ENCODE measurements around the gene PCYT1B. TPM values are rescaled to one million over a fixed set of nuclear protein-coding genes. Genes with fewer than 3 reads are reported as not detected.

PCYT1B gene
- total RNA-seq, 1 experiment from 2014 or later, result 20.7 TPM

DNA sequence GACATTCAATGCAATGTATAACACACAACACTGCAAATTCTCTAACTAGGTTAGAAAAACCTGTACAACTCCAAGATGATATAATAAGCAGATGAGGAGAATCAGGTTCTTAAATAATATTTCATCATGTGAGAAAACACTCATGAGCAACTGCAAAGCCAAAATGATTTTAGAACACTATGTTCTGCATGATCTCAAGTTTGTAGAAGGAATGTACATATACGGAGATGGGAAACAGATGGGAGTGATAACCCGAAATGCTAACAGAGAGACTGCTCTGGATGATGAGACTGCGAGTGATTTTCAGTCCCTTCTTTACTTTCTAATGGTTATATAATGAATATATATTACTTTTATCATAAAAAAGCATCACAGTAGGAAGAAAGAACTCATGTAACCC, 80.9 kb downstream of the PCYT1B start:
- ChIA-PET CTCF (no interaction called here), POLR2A (no interaction called here)
- Mint-ChIP-seq H3K4me1 (no peaks in the 10 kb centered on the region), H3K27me3 (ENCODE audit: low read depth) (no peaks in the 10 kb centered on the region), H3K9me3 (no peaks in the 10 kb centered on the region), H3K36me3 (peaks cover 11% of the 10 kb centered on the region), H3K4me3 (no peak overlapping the region), H3K27ac (no peak overlapping the region)
- DNase-seq (ENCODE audit: low spot score), result no peak
- no peak for ATAC-seq
- no peak for TF ChIP-seq HMGA2 (CRISPR knock-in tag; IDR thresholded peaks at IDR 0.05)
- TF ChIP-seq, protein P1, sequence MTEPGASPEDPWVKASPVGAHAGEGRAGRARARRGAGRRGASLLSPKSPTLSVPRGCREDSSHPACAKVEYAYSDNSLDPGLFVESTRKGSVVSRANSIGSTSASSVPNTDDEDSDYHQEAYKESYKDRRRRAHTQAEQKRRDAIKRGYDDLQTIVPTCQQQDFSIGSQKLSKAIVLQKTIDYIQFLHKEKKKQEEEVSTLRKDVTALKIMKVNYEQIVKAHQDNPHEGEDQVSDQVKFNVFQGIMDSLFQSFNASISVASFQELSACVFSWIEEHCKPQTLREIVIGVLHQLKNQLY (CRISPR knock-in tag; IDR thresholded peaks at IDR 0.05), result no peak
- no peak for TF ChIP-seq FOXK1 (CRISPR knock-in tag; IDR thresholded peaks at IDR 0.05)
- no peak for TF ChIP-seq ATF1 (CRISPR knock-in tag; IDR thresholded peaks at IDR 0.05)
- no peak for TF ChIP-seq FOXP4 (CRISPR knock-in tag; IDR thresholded peaks at IDR 0.05)
- TF ChIP-seq, protein P2, sequence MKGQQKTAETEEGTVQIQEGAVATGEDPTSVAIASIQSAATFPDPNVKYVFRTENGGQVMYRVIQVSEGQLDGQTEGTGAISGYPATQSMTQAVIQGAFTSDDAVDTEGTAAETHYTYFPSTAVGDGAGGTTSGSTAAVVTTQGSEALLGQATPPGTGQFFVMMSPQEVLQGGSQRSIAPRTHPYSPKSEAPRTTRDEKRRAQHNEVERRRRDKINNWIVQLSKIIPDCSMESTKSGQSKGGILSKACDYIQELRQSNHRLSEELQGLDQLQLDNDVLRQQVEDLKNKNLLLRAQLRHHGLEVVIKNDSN (CRISPR knock-in tag; IDR thresholded peaks at IDR 0.05), result no peak

DNA sequence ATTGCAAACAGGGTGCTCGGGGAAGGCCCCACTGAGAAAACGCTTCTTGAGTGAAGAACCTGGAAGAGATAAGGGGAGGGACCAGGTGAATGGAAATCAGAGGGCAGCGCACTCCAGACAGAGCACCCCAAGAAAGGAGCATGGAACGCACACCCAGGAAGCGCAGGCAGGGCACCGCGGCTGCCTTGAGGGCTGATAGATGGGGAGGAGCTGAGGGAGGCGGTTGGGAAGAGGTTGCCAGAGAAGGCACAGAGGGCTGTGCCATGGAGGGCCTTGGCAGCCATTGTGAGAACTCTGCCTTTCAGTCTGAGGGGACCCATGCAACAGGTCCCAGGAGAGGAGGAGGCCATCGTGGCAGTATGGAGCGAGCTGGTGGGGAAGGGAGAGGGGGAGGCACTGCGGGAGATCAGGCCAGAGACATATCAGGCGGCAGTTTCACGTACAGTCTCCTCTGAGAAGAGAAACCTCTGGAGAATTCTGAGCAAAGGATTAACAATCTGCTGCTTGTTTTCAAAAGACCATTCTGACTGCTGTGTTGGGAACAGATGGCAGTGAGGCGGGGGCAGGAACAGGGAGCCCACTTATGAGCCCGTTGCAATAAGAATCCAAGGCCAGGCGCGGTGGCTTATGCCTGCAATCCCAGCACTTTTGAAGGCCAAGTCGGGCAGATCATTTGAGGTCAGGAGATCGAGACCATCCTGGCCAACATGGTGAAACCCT, 83.7 kb downstream of the PCYT1B start:
- no peak overlapping the region for H3K27ac Mint-ChIP-seq
- ChIA-PET POLR2A (no interaction called here), CTCF (no interaction called here)
- H3K36me3 Mint-ChIP-seq, result peaks cover 7% of the 10 kb centered on the region
- H3K9me3 Mint-ChIP-seq, result no peaks in the 10 kb centered on the region
- H3K27me3 Mint-ChIP-seq (ENCODE audit: low read depth), result no peaks in the 10 kb centered on the region
- no peak for TF ChIP-seq SMAD3 (CRISPR knock-in tag; IDR thresholded peaks at IDR 0.05; ENCODE audit: borderline replicate concordance)
- no peak for TF ChIP-seq GABPB1 (CRISPR knock-in tag; IDR thresholded peaks at IDR 0.05)
- TF ChIP-seq JAZF1 (CRISPR knock-in tag; IDR thresholded peaks at IDR 0.05), result no peak
- TF ChIP-seq, protein P3, sequence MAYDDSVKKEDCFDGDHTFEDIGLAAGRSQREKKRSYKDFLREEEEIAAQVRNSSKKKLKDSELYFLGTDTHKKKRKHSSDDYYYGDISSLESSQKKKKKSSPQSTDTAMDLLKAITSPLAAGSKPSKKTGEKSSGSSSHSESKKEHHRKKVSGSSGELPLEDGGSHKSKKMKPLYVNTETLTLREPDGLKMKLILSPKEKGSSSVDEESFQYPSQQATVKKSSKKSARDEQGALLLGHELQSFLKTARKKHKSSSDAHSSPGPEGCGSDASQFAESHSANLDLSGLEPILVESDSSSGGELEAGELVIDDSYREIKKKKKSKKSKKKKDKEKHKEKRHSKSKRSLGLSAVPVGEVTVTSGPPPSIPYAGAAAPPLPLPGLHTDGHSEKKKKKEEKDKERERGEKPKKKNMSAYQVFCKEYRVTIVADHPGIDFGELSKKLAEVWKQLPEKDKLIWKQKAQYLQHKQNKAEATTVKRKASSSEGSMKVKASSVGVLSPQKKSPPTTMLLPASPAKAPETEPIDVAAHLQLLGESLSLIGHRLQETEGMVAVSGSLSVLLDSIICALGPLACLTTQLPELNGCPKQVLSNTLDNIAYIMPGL (CRISPR knock-in tag; IDR thresholded peaks at IDR 0.05), result no peak
- no peak for TF ChIP-seq E2F5 (CRISPR knock-in tag; IDR thresholded peaks at IDR 0.05)
- TF ChIP-seq PREB (CRISPR knock-in tag; IDR thresholded peaks at IDR 0.05; ENCODE audit: borderline replicate concordance), result no peak
- TF ChIP-seq PRRX2 (CRISPR knock-in tag; IDR thresholded peaks at IDR 0.05), result no peak
- no peak for TF ChIP-seq JUN (CRISPR knock-in tag; IDR thresholded peaks at IDR 0.05)
- TF ChIP-seq NR1H2 (CRISPR knock-in tag; IDR thresholded peaks at IDR 0.05), result no peak
- ATAC-seq (no peak), DNase-seq (ENCODE audit: low spot score) (no peak)
- H3K4me3 Mint-ChIP-seq, result no peak overlapping the region
- no peaks in the 10 kb centered on the region for H3K4me1 Mint-ChIP-seq

DNA sequence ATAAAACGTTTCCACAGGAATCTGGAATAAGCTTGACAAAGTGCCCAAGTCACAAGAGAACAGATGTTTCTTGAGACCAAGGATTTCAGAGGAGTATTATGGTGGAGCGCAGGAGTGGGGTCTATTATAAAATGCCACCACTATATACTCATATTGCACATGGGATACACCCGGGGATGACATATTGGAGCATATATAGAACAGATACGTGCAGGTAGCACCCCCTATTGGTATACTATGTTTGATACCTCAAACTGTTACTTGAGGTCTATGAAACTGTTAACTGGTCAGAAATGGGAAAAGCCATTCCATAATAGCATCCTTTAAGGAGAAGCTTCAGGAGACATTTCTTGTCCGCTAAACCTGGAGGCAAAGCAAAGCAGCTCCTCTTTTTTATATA, 86.0 kb downstream of the PCYT1B start:
- no peaks in the 10 kb centered on the region for H3K27me3 Mint-ChIP-seq (ENCODE audit: low read depth)
- H3K4me1 Mint-ChIP-seq, result no peaks in the 10 kb centered on the region
- ChIA-PET CTCF (no interaction called here), POLR2A (no interaction called here)
- H3K9me3 Mint-ChIP-seq, result no peaks in the 10 kb centered on the region
- ATAC-seq (no peak), DNase-seq (ENCODE audit: low spot score) (no peak)
- H3K4me3 Mint-ChIP-seq, result no peak overlapping the region
- no peak overlapping the region for H3K27ac Mint-ChIP-seq
- peaks cover 7% of the 10 kb centered on the region for H3K36me3 Mint-ChIP-seq
- TF ChIP-seq ZNF512 (CRISPR knock-in tag; IDR thresholded peaks at IDR 0.05; ENCODE audit: borderline replicate concordance), result no peak
- TF ChIP-seq HMGA2 (CRISPR knock-in tag; IDR thresholded peaks at IDR 0.05), result no peak
- no peak for TF ChIP-seq NFATC4 (CRISPR knock-in tag; IDR thresholded peaks at IDR 0.05)
- no peak for TF ChIP-seq CREB1 (CRISPR knock-in tag; IDR thresholded peaks at IDR 0.05)
- no peak for TF ChIP-seq RORB (CRISPR knock-in tag; IDR thresholded peaks at IDR 0.05)

All from WTC11 (cell line).